HG03280 (cell line): Measurements from ENCODE around the gene MARCOL.

Experiments
- ATAC-seq: cut with Tn5 transposase; IDR thresholded peaks from one replicate; pipeline ENCODE4 v1.9.1; 2021; ENCODE audit warnings: mild to moderate bottlenecking, moderate library complexity; ENCODE audit not compliant: unreplicated experiment

Gene MARCOL

GRCh38 chr5:148238418-148238794, at the start of gene MARCOL:
MARCOL (plus strand) TSS chr5:148238525; CDS start chr5:148238598, 73 bp downstream.
- no peak for ATAC-seq

- no peak for ATAC-seq
Observed at GRCh38 chr5:148191010-148191409, 47.3 kb upstream of the MARCOL start.

- no peak for ATAC-seq
Observed at GRCh38 chr5:148193202-148193601, 45.1 kb upstream of the MARCOL start.

GRCh38 chr5:148201151-148201550, 37.2 kb upstream of the MARCOL start:
- ATAC-seq, result no peak

GRCh38 chr5:148202531-148203203, 35.7 kb upstream of the MARCOL start, which contains the start of gene SPINK6:
SPINK6 (plus strand) TSS chr5:148203042; CDS start chr5:148203097, 55 bp downstream.
- no peak for ATAC-seq

- ATAC-seq, result no peak
Observed at GRCh38 chr5:148205044-148205806, 33.1 kb upstream of the MARCOL start.

GRCh38 chr5:148205865-148206264, 32.5 kb upstream of the MARCOL start:
- no peak for ATAC-seq

GRCh38 chr5:148206620-148207019, 31.7 kb upstream of the MARCOL start:
- no peak for ATAC-seq

GRCh38 chr5:148208226-148208625, 30.1 kb upstream of the MARCOL start:
- ATAC-seq, result no peak

- no peak for ATAC-seq
Observed at GRCh38 chr5:148209151-148209770, 29.1 kb upstream of the MARCOL start.

- no peak for ATAC-seq
Observed at GRCh38 chr5:148214665-148215185, 23.6 kb upstream of the MARCOL start.

GRCh38 chr5:148221508-148221907, 16.8 kb upstream of the MARCOL start:
- ATAC-seq, result no peak

GRCh38 chr5:148224117-148224742, 14.1 kb upstream of the MARCOL start:
- no peak for ATAC-seq

- ATAC-seq, result no peak
Observed at GRCh38 chr5:148228392-148228984, 9.8 kb upstream of the MARCOL start.

GRCh38 chr5:148229840-148230239, 8.5 kb upstream of the MARCOL start:
- no peak for ATAC-seq

GRCh38 chr5:148230240-148230639, 8.1 kb upstream of the MARCOL start:
- ATAC-seq, result no peak

GRCh38 chr5:148237785-148238417, 424 bp upstream of the MARCOL start:
- no peak for ATAC-seq

- ATAC-seq, result no peak
Observed at GRCh38 chr5:148248894-148249293, 10.6 kb downstream of the MARCOL start.

- ATAC-seq, result no peak
Observed at GRCh38 chr5:148255456-148255855, 17.1 kb downstream of the MARCOL start.

- no peak for ATAC-seq
Observed at GRCh38 chr5:148259288-148259687, 21.0 kb downstream of the MARCOL start.
